ENCODE measurements around the gene TACC3.

Gene TACC3

DNA sequence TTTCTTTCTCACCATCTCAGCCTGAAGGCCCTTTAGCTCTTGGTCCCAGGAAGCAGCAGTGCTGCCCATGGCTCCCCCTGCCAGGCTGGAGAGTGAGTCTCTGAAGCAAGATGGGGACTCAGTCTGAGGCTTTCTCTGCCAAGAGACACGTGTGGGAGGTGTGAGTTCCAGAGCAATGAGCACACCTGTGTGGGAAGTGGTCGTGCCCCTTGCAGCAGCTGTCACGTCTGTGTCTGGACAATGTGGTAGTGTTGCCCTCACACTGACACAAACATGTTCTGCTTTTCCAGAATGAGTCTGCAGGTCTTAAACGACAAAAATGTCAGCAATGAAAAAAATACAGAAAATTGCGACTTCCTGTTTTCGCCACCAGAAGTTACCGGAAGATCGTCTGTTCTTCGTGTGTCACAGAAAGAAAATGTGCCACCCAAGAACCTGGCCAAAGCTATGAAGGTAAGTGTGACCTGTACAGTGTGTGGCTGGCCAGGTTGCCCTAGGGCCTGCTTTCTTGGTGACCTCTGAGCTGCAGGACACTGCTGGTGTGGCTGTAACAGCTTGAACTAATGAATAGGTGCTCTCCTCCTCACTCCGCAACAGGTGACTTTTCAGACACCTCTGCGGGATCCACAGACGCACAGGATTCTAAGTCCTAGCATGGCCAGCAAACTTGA is 1.9 kb downstream of the TACC3 start:
- DNase-seq (ENCODE audit: low spot score) = no peak

DNA sequence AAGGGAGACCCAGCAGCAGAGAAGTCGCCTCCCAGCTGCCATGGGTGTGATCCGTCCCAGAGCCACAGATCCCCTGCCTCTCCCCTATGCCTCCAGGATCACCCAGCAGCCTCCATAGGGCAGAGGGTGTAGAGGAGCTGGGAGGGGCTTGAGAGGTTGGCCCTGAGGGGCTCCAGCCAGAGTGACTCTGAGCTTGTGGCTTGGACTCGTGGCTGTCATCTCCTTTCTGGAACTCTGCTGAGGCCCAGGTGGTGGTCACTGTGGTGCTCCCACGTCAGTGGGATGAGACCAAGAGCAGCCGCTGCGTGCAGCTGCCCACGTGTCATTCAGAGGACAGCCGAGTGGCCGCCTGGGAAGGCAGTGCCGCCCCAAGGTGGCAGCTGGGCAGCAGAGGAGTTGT is 4.2 kb downstream of the TACC3 start:
- DNase-seq (ENCODE audit: low spot score) = peak; percentile 41

- DNase-seq (ENCODE audit: low spot score) = peak; percentile 93
These were observed 5.0 kb downstream of the TACC3 start for GRCh38 chr4:1726146-1726934.

GRCh38 chr4:1727117-1728031 is 6.1 kb downstream of the TACC3 start:
- DNase-seq (ENCODE audit: low spot score) = no peak

DNA sequence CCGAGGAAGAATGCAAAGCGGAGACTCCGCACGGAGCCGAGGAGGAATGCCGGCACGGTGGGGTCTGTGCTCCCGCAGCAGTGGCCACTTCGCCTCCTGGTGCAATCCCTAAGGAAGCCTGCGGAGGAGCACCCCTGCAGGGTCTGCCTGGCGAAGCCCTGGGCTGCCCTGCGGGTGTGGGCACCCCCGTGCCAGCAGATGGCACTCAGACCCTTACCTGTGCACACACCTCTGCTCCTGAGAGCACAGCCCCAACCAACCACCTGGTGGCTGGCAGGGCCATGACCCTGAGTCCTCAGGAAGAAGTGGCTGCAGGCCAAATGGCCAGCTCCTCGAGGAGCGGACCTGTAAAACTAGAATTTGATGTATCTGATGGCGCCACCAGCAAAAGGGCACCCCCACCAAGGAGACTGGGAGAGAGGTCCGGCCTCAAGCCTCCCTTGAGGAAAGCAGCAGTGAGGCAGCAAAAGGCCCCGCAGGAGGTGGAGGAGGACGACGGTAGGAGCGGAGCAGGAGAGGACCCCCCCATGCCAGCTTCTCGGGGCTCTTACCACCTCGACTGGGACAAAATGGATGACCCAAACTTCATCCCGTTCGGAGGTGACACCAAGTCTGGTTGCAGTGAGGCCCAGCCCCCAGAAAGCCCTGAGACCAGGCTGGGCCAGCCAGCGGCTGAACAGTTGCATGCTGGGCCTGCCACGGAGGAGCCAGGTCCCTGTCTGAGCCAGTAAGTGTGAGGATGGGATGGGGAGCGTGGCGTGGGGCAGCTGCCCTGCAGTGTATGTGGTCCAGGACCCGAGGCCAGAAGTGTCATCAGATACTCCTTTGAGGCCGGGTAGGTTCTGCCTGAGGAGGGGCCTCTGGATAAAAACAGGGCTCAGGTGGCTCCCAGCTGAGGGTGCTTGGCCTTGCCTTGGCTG is 7.0 kb downstream of the TACC3 start:
- DNase-seq (ENCODE audit: low spot score) = no peak

DNA sequence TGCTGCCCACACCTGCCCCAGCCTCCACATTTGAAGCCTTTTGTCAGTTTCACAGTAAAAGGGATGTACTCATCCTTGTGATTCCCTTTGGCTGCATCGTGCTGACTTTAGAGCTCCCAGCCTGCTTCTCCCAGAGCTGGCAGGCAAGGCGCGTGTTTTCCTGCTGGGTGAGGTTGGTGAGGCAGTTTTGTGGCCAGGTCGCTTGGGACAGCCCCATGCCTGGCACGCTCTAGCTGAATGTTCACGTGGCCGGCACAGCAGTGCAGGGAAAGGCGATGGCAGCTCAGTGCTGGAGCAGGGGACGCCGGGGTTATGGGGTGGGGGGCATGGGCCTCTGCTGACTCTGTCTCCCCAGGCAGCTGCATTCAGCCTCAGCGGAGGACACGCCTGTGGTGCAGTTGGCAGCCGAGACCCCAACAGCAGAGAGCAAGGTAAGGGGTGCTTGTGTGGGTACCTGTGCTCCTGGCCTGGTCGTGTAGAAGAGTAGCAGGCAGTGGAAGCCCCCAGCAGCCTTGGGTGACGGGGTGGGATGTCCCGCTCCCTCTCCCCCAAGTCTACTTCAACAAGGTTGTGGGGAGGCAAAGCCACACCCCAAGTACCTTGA is 9.3 kb downstream of the TACC3 start:
- DNase-seq (ENCODE audit: low spot score) = no peak

GRCh38 chr4:1731180-1731579 is 9.9 kb downstream of the TACC3 start:
- no peak for DNase-seq (ENCODE audit: low spot score)

DNA sequence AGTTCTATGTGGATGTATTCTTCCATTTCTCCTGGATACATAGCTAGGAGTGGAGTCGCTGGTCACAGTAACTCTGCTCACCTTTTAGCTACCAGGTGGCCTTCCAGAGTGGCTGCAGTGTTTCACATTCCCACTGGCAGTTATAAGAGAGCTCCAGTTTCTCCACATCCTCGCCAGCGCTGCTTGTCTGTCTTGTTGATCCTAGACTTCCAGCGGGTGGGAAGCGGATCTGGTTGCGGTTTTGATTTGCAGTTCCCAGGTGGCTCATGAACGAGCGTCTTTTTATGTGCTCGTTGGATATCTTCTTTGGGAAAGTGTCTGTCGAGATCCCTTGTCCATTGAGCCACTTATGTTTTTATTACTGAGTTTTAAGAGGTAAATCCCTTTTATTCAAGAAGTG is 11.6 kb downstream of the TACC3 start:
- DNase-seq (ENCODE audit: low spot score) = no peak

- no peak for DNase-seq (ENCODE audit: low spot score)
These were observed 13.9 kb downstream of the TACC3 start for GRCh38 chr4:1735215-1735614.

- no peak for DNase-seq (ENCODE audit: low spot score)
These were observed 15.5 kb downstream of the TACC3 start for GRCh38 chr4:1736812-1737211.

DNA sequence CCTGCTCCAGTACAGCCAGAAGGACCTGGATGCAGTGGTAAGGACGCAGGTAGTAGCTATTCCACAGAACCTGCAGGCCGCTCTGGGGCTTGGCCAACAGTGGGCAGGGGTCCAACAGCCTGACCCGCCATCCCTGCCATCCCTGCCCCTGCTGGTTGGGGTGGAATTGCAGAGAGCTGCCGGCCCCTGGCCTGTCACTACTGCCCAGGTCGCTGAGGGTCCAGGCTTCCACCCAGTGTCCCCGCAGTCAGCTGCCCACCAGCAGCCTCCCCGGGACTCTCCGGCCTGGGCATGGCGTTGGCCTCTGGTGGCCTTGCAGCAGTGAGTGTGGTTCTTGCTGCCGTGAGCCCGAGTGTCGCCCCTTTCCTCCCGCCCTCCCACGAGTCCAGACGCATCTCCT is 16.3 kb downstream of the TACC3 start:
- no peak for DNase-seq (ENCODE audit: low spot score)

DNA sequence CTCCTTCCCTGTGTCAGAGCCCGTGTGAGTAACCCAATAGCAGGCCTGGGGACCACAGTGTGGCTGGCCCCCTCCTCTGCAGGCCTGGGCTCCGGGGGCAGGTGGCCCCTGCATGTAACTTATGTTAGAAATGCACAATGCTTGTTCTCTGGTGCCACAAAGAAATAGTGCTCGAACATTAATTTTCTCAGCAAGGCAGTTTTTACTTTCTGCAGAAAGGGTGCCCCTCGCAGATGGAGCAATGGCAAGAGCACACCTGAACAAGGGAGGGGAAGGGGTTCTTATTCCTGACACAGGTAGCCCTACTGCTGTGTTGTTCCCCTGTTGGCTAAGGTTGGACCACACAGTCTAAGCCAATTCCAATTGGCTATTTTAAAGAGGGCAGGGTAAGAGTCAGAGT is 17.1 kb downstream of the TACC3 start:
- DNase-seq (ENCODE audit: low spot score) = no peak

DNA sequence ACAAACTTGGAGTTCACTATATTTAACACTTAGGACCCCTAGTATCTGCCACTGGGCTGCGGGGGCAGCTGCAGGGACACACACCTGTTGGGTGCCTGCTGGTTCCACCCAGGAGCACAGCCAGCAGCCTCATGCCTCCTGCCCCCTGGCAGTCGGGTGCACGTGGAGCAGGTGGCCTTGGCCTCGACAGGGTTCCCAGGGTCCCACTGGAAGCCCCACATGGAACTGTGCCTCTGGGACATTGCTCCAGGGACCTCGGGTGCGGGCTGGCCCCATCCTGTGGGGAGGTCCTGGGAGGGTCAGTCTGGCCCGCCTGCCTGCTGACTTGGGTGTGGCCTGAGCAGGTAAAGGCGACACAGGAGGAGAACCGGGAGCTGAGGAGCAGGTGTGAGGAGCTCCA is 18.0 kb downstream of the TACC3 start:
- DNase-seq (ENCODE audit: low spot score) = no peak

DNA sequence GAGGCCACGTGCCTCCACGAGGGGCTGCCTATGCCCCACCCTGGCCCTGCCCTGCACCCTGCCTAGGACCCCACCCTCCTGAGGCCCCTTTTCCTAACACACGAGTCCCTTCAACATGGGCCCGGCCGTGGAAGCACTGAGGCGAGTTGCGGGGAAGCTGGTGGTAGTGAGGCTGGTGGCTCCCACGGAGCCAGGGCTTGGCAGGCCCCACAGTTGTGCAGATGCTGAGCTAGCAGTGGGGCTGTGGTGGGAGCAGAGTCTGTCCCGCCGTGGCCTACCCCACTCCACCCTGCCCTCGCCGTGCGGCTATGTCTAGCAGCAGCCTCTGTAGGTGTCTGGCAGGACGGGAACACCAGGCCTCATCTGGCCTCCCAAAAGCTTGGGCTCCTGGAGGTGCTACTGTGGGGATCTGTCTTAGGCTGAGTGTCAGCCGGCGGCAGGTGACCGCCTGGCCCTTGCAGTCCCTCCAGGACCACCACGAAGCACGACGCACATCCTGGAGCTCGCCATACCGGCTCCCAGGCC is 18.8 kb downstream of the TACC3 start:
- no peak for DNase-seq (ENCODE audit: low spot score)

DNA sequence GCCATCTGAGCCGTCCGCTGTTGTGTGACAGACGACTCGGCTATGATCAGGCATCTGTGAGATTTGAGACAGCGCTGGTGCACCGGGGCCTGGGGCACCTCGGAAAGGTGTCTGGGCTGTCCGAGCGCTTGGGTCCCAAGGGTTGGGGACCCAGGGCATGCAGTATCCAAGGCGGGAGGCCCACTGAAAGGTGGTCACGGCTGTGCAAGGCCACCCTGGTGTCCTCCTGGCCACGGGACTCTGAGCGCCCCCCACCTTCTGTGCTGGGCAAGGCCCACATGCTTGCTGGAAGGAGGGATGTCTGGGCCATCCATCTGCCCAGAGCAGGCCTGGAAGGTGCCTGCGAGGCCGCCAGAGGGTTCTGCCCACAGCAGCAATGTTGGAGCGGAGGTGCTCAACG is 19.9 kb downstream of the TACC3 start:
- no peak for DNase-seq (ENCODE audit: low spot score)

DNA sequence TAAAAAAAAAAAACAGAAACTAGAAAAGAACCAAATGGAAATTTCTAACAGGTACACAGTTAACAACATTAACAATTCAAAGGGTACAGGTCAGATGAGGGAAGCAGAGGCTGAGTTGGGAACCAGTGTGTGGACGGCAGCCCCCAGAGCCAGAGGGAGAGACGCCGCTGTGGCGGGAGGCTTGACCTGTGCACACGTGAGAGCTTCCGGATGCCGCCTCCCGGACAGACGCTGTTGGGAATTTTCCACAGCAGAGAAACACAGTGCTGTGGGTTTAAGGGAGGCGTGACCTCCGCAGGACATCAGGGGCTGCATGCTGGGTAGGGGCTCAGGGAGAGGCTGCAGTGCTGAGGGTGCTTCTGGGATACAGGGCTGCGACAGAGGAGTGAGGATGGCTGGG is 22.2 kb downstream of the TACC3 start:
- DNase-seq (ENCODE audit: low spot score) = no peak

- no peak for DNase-seq (ENCODE audit: low spot score)
These were observed 22.7 kb downstream of the TACC3 start for GRCh38 chr4:1743975-1744374.

DNA sequence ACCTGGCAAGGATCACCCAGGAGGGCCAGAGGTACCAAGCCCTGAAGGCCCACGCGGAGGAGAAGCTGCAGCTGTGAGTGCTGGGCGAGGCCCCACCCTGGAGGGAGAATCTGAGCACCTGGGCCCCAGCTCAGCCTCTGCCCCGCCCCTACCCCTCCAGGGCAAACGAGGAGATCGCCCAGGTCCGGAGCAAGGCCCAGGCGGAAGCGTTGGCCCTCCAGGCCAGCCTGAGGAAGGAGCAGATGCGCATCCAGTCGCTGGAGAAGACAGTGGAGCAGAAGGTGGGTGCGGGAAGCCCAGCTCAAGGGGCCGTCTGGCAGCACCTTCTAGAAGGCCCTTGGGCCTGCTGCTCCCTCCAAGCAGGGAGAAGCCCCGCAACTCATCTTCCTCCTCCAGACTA is 23.2 kb downstream of the TACC3 start:
- no peak for DNase-seq (ENCODE audit: low spot score)

DNA sequence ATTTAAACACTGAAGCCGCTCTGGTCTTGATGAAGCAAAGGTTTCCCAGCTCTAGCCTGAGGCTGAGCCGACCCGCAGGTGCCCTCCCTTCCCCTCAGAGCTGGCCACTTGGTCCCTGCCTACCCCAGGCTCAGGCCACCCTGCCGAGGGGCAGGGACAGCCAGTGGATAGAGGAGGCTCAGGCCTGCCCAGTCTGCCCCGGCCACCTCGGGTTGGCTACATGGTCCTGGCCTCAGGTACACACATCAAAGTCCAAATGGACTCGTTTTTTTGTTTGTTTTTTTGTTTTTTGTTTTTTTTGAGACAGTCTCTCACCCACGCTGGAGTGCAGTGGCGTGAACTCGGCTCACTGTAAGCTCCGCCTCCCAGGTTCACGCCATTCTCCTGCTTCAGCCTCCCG is 23.8 kb downstream of the TACC3 start:
- DNase-seq (ENCODE audit: low spot score) = no peak

DNA sequence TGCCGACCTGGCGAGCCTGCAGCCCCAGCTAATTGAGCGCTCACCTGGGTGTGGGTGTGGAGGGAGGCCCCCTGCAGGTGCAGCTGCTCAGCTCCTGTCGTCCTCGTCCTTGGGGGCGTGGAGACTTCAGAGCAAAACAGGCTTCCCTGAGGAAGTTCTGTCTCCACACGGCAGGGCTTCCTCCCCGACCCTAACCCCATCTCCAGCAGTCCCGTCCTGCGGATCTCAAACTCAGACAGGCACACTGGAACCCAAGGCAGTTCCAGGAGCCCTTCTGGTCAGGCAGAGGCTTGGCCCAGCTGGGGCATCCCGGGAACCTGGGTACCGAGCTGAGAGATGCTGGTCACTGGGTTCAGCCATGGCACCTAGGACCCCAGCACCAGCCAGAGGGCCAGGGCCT is 24.4 kb downstream of the TACC3 start:
- DNase-seq (ENCODE audit: low spot score) = no peak

GRCh38 chr4:1746265-1746691 is 25.0 kb downstream of the TACC3 start:
- DNase-seq (ENCODE audit: low spot score) = peak; percentile 96

Measured in ecto neural progenitor cell (in vitro differentiated cells).